HG03342 (cell line): ENCODE results near the gene CYFIP2.

ENCODE experiments used
- ATAC-seq: cut with Tn5 transposase; IDR thresholded peaks from one replicate; pipeline ENCODE4 v1.9.1; 2021; ENCODE audit warnings: mild to moderate bottlenecking, moderate library complexity; ENCODE audit not compliant: unreplicated experiment

The CYFIP2 gene

GRCh38 chr5:157253547-157253946 lies 12.4 kb upstream of the CYFIP2 start:
- ATAC-seq, result peak; percentile 36

- no peak for ATAC-seq
These were observed 7.5 kb upstream of the CYFIP2 start for GRCh38 chr5:157258450-157258849.

- no peak for ATAC-seq
These were observed 6.2 kb upstream of the CYFIP2 start for GRCh38 chr5:157259699-157260098.

GRCh38 chr5:157263496-157264090 lies 2.3 kb upstream of the CYFIP2 start:
- ATAC-seq, result no peak

- ATAC-seq, result peak; percentile 48
These were observed 524 bp downstream of the CYFIP2 start for GRCh38 chr5:157266286-157267007.

GRCh38 chr5:157267025-157267424 lies 1.1 kb downstream of the CYFIP2 start:
- ATAC-seq, result no peak

- ATAC-seq, result no peak
These were observed 2.0 kb downstream of the CYFIP2 start for GRCh38 chr5:157267761-157268480.

GRCh38 chr5:157269165-157269671 lies 3.3 kb downstream of the CYFIP2 start:
- no peak for ATAC-seq

GRCh38 chr5:157269761-157270272 lies 3.9 kb downstream of the CYFIP2 start:
- no peak for ATAC-seq

- ATAC-seq, result no peak
These were observed 4.8 kb downstream of the CYFIP2 start for GRCh38 chr5:157270771-157271170.

GRCh38 chr5:157271740-157272271 lies 5.9 kb downstream of the CYFIP2 start:
- ATAC-seq, result peak; percentile 85

- ATAC-seq, result peak; percentile 50
These were observed 7.2 kb downstream of the CYFIP2 start for GRCh38 chr5:157273131-157273556.

- ATAC-seq, result no peak
These were observed 9.5 kb downstream of the CYFIP2 start for GRCh38 chr5:157275403-157275802.

- ATAC-seq, result no peak
These were observed 12.6 kb downstream of the CYFIP2 start for GRCh38 chr5:157278319-157279037.

- no peak for ATAC-seq
These were observed 13.8 kb downstream of the CYFIP2 start for GRCh38 chr5:157279605-157280239.

- ATAC-seq, result no peak
These were observed 15.0 kb downstream of the CYFIP2 start for GRCh38 chr5:157280927-157281326.

- no peak for ATAC-seq
These were observed 16.2 kb downstream of the CYFIP2 start for GRCh38 chr5:157282150-157282549.

- peak; percentile 99 for ATAC-seq
These were observed 17.5 kb downstream of the CYFIP2 start for GRCh38 chr5:157283434-157283833.

GRCh38 chr5:157284458-157285212 lies 18.7 kb downstream of the CYFIP2 start:
- ATAC-seq, result no peak
